Measurements from ENCODE around the gene PLCB1. TPM values are rescaled to one million over a fixed set of nuclear protein-coding genes. Genes with fewer than 3 reads are reported as not detected.

Gene PLCB1
- total and polyA plus RNA-seq, 4 donors, result 1.6 to 43.8 (median 6.1) TPM

GRCh38 chr20:8796088-8796660, 664.1 kb downstream of the PLCB1 start:
- H3K4me1 ChIP-seq (ENCODE audit: control insufficient read depth in 5 of 5, insufficient read depth in 5 of 5, low read length in 5 of 5), result peaks cover 0 to 8% (median 0%) of the 10 kb centered on the region in 5 donors
- no peaks in the 10 kb centered on the region for H3K9me3 ChIP-seq (ENCODE audit: control insufficient read depth in 4 of 4, insufficient read depth in 3 of 4, low read length in 3 of 4)
- H3K27me3 ChIP-seq (ENCODE audit: control insufficient read depth in 3 of 3, insufficient read depth in 3 of 3, low read length in 2 of 3), result no peaks in the 10 kb centered on the region
- ATAC-seq (ENCODE audit: insufficient read depth, low FRiP score) (no peak), DNase-seq (peak in 2 of 3 donors; percentile 52 to 78)
- no peak overlapping the region for H3K4me3 ChIP-seq
- WGBS, 2 donors, result 71 to 77% methylated on average over 5 of the region's 5 CpGs
- no peak overlapping the region for H3K9ac ChIP-seq (ENCODE audit: insufficient read depth in 1 of 2, low read length in 2 of 2)
- no peak for TF ChIP-seq CTCF (IDR thresholded peaks at IDR 0.05; ENCODE audit: control extremely low read depth, extremely low read depth)
- no peak overlapping the region for H3K27ac ChIP-seq (ENCODE audit: low read depth in 1 of 2, low read length in 1 of 2)
- no peaks in the 10 kb centered on the region for H3K36me3 ChIP-seq (ENCODE audit: control insufficient read depth in 4 of 4, insufficient read depth in 4 of 4, low read length in 4 of 4)

DNA sequence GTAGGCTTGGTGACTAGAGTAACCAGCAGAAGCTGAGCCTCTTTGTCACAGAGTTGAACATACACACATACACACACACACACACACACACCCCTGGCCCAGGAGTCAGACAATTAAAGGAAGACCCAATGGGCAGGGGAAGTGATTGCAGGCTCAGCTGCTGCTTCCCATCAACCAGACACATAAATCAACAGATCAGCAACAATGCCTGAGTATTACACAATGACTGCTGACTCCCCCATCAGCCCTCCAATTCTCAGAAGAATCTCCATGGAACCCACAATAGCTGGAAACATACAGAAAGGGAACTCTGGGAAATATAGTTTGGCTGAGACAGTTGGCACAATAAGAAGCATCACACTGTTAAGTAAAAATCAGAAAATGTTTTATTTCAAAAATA, 666.4 kb downstream of the PLCB1 start:
- H3K4me1 ChIP-seq (ENCODE audit: control insufficient read depth in 5 of 5, insufficient read depth in 5 of 5, low read length in 5 of 5), result peaks cover 0 to 10% (median 0%) of the 10 kb centered on the region in 5 donors
- H3K4me3 ChIP-seq, result no peak overlapping the region
- DNase-seq (peak in 2 of 3 donors; percentile 10 to 46), ATAC-seq (ENCODE audit: insufficient read depth, low FRiP score) (peak; percentile 66)
- peak overlapping the region in 1 of 2 donors; percentile 17 for H3K27ac ChIP-seq (ENCODE audit: low read depth in 1 of 2, low read length in 1 of 2)
- no peaks in the 10 kb centered on the region for H3K9me3 ChIP-seq (ENCODE audit: control insufficient read depth in 4 of 4, insufficient read depth in 3 of 4, low read length in 3 of 4)
- no peak overlapping the region for H3K9ac ChIP-seq (ENCODE audit: insufficient read depth in 1 of 2, low read length in 2 of 2)
- H3K27me3 ChIP-seq (ENCODE audit: control insufficient read depth in 3 of 3, insufficient read depth in 3 of 3, low read length in 2 of 3), result no peaks in the 10 kb centered on the region
- no peaks in the 10 kb centered on the region for H3K36me3 ChIP-seq (ENCODE audit: control insufficient read depth in 4 of 4, insufficient read depth in 4 of 4, low read length in 4 of 4)
- no peak for TF ChIP-seq CTCF (IDR thresholded peaks at IDR 0.05; ENCODE audit: control extremely low read depth, extremely low read depth)

- ATAC-seq (ENCODE audit: insufficient read depth, low FRiP score), result no peak
- H3K4me3 ChIP-seq, result no peak overlapping the region
- no peaks in the 10 kb centered on the region for H3K27me3 ChIP-seq (ENCODE audit: control insufficient read depth in 3 of 3, insufficient read depth in 3 of 3, low read length in 2 of 3)
- H3K9me3 ChIP-seq (ENCODE audit: control insufficient read depth in 4 of 4, insufficient read depth in 3 of 4, low read length in 3 of 4), result no peaks in the 10 kb centered on the region
- 81 to 90% methylated on average over 1 of the region's 1 CpG for WGBS, 2 donors
- H3K27ac ChIP-seq (ENCODE audit: low read depth in 1 of 2, low read length in 1 of 2), result no peak overlapping the region
- no peak for TF ChIP-seq CTCF (IDR thresholded peaks at IDR 0.05; ENCODE audit: control extremely low read depth, extremely low read depth)
- DNase-seq, result no peak
- no peaks in the 10 kb centered on the region for H3K36me3 ChIP-seq (ENCODE audit: control insufficient read depth in 4 of 4, insufficient read depth in 4 of 4, low read length in 4 of 4)
- H3K4me1 ChIP-seq (ENCODE audit: control insufficient read depth in 5 of 5, insufficient read depth in 5 of 5, low read length in 5 of 5), result peaks cover 0 to 10% (median 0%) of the 10 kb centered on the region in 5 donors
- H3K9ac ChIP-seq (ENCODE audit: insufficient read depth in 1 of 2, low read length in 2 of 2), result no peak overlapping the region
Measured at GRCh38 chr20:8800089-8800488, 668.0 kb downstream of the PLCB1 start.

GRCh38 chr20:8801686-8802085, 669.6 kb downstream of the PLCB1 start:
- Histone ChIP-seq H3K4me1 (ENCODE audit: control insufficient read depth in 5 of 5, insufficient read depth in 5 of 5, low read length in 5 of 5) (peaks cover 0 to 3% (median 0%) of the 10 kb centered on the region in 5 donors), H3K27ac (ENCODE audit: low read depth in 1 of 2, low read length in 1 of 2) (no peak overlapping the region), H3K9ac (ENCODE audit: insufficient read depth in 1 of 2, low read length in 2 of 2) (no peak overlapping the region), H3K27me3 (ENCODE audit: control insufficient read depth in 3 of 3, insufficient read depth in 3 of 3, low read length in 2 of 3) (no peaks in the 10 kb centered on the region), H3K9me3 (ENCODE audit: control insufficient read depth in 4 of 4, insufficient read depth in 3 of 4, low read length in 3 of 4) (no peaks in the 10 kb centered on the region), H3K4me3 (no peak overlapping the region), H3K36me3 (ENCODE audit: control insufficient read depth in 4 of 4, insufficient read depth in 4 of 4, low read length in 4 of 4) (no peaks in the 10 kb centered on the region)
- 84 to 96% methylated on average over 3 of the region's 3 CpGs for WGBS, 2 donors
- TF ChIP-seq CTCF (IDR thresholded peaks at IDR 0.05; ENCODE audit: control extremely low read depth, extremely low read depth), result no peak
- DNase-seq (no peak), ATAC-seq (ENCODE audit: insufficient read depth, low FRiP score) (no peak)
